ENCODE measurements around the gene AGPAT3. TPM values are rescaled to one million over a fixed set of nuclear protein-coding genes. Genes with fewer than 3 reads are reported as not detected.

The AGPAT3 gene
- total RNA-seq, 5 donors from 2014 or later (not counting 1 experiment from before 2014, with no cell fraction given): 48.4 to 77.2 (median 65.1) TPM

DNA sequence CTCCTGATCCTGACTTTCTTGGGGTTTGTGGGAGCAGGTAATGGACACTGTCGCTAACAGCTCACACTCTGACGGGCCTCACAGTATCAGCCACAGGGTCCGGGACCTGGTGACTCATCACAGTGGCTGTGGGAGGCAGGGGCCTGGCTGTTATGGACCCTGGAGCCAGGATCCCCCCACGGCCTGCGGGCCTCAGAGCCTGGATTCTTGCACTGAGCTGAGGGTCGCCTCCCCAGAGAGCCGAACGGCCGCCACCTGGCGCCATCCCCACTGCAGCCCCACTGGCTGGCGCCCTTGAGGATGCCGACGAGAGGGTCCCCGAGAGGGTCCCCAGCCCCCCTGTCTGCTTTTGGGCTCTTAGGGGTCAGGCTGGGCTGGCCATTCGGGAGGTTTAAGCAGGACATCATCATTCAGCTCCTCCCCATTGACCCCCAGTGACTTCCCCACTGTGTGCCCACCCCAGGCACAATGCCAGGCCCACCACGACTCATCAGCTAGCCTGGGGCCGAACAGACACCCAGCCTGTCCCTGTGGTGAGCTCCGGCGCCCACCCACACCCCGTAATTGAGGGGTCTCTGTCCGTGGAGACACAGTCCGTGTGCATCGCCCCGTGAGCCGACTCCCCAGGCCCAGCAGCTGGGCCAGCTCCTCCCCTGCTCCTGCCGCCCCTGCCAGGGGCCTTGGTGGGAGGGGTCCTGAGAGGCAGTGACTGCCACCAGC is 116.3 kb downstream of the AGPAT3 start:
- Histone ChIP-seq H3K4me1 (ENCODE audit: control insufficient read depth in 1 of 2, extremely low read depth in 1 of 2, insufficient read depth in 2 of 2, low read length in 2 of 2) (peaks cover 2 to 14% of the 10 kb centered on the region in 2 experiments), H3K27ac (ENCODE audit: low read length) (no peak overlapping the region), H3K27me3 (replicated peaks in 1 of 2; ENCODE audit: control insufficient read depth in 2 of 2, extremely low read depth in 1 of 2, insufficient read depth in 2 of 2, low read length in 1 of 2) (no peaks in the 10 kb centered on the region), H3K4me3 (ENCODE audit: control insufficient read depth in 1 of 2, extremely low read depth in 1 of 2, low read length in 1 of 2) (no peak overlapping the region), H3K9me3 (no peaks in the 10 kb centered on the region), H3K36me3 (ENCODE audit: control insufficient read depth in 2 of 2, extremely low read depth in 1 of 2, insufficient read depth in 1 of 2, low read length in 1 of 2) (peaks cover 10 to 31% of the 10 kb centered on the region in 2 donors)
- POLR2A ChIA-PET: interaction anchor here (0.5 to 0.6 kb wide), 2 partner anchors 60 to 338 kb away, joined by 3 to 4 read pairs; no protein-coding TSS in a partner anchor
- H3K27me3 Mint-ChIP-seq: no peaks in the 10 kb centered on the region
- H3K4me1 Mint-ChIP-seq: peaks cover 12 to 17% (median 15%) of the 10 kb centered on the region in 3 donors
- H3K27ac Mint-ChIP-seq: no peak overlapping the region
- H3K9me3 Mint-ChIP-seq: no peaks in the 10 kb centered on the region
- WGBS (ENCODE audit: insufficient coverage): 96% methylated on average over 26 of the region's 26 CpGs
- CTCF ChIA-PET: interaction anchor here in 1 of 2 donors (0.6 kb wide), 1 partner anchor 42 kb away, joined by 3 read pairs; no protein-coding TSS in a partner anchor
- H3K36me3 Mint-ChIP-seq: peaks cover 9% of the 10 kb centered on the region
- no peak overlapping the region for H3K4me3 Mint-ChIP-seq
- DNase-seq (no peak), ATAC-seq (replicated peaks in 1 of 4) (no peak)

DNA sequence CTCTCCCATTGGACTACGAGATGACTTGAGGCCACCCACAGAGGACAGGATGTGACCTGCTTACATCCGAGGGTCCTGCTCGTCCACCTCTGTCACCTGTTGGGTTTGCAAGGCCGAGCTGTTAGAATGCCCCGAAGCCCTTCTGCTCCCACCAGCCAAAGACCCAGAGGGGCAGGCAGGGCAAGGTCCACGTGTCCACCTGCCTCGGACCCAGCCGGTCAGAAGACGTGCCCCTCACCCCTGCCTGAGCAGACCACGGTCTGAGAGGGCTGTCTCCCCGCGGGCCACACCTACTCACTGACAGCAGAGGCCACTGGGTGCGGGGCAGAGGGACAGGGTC is 116.8 kb downstream of the AGPAT3 start:
- H3K27ac Mint-ChIP-seq: no peak overlapping the region
- Histone ChIP-seq H3K36me3 (ENCODE audit: control insufficient read depth in 2 of 2, extremely low read depth in 1 of 2, insufficient read depth in 1 of 2, low read length in 1 of 2) (peaks cover 10 to 31% of the 10 kb centered on the region in 2 donors), H3K9me3 (no peaks in the 10 kb centered on the region), H3K27me3 (replicated peaks in 1 of 2; ENCODE audit: control insufficient read depth in 2 of 2, extremely low read depth in 1 of 2, insufficient read depth in 2 of 2, low read length in 1 of 2) (no peaks in the 10 kb centered on the region), H3K4me3 (ENCODE audit: control insufficient read depth in 1 of 2, extremely low read depth in 1 of 2, low read length in 1 of 2) (no peak overlapping the region), H3K27ac (ENCODE audit: low read length) (no peak overlapping the region), H3K4me1 (ENCODE audit: control insufficient read depth in 1 of 2, extremely low read depth in 1 of 2, insufficient read depth in 2 of 2, low read length in 2 of 2) (peaks cover 3 to 14% of the 10 kb centered on the region in 2 experiments)
- DNase-seq (no peak), ATAC-seq (replicated peaks in 1 of 4) (no peak)
- H3K27me3 Mint-ChIP-seq: no peaks in the 10 kb centered on the region
- H3K36me3 Mint-ChIP-seq: peaks cover 9% of the 10 kb centered on the region
- CTCF ChIA-PET: no interaction called here
- POLR2A ChIA-PET: no interaction called here
- H3K4me3 Mint-ChIP-seq: no peak overlapping the region
- H3K4me1 Mint-ChIP-seq: peaks cover 16 to 22% (median 19%) of the 10 kb centered on the region in 3 donors
- WGBS (ENCODE audit: insufficient coverage): 93% methylated on average over 12 of the region's 13 CpGs
- no peaks in the 10 kb centered on the region for H3K9me3 Mint-ChIP-seq

DNA sequence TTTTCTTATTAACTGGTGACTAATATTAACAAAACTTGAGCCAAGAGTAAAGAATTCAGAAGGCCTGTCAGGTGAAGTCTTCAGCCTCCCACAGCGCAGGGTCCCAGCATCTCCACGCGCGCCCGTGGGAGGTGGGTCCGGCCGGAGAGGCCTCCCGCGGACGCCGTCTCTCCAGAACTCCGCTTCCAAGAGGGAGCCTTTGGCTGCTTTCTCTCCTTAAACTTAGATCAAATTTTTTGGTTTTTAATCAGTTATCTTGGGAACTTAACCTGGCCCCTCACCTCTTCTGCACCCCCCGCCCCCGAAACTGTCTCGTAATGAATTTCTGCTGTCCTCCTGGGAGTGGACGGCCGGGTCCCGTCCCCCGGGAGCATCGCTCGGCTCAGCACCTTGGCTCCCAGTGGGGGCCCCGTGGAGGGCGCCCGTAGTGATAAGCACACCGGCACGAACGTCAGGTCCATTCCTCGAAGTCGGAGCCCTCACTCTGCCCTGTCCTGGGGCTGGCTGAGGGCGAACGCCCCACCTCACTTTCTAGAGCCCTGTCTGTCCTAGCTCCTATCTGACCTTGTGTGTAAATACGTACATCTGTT is 117.6 kb downstream of the AGPAT3 start:
- ATAC-seq (replicated peaks in 1 of 4): no peak
- peaks cover 3 to 14% of the 10 kb centered on the region in 2 experiments for H3K4me1 ChIP-seq (ENCODE audit: control insufficient read depth in 1 of 2, extremely low read depth in 1 of 2, insufficient read depth in 2 of 2, low read length in 2 of 2)
- DNase-seq: no peak
- WGBS (ENCODE audit: insufficient coverage): 98% methylated on average over 25 of the region's 32 CpGs
- peaks cover 10 to 31% of the 10 kb centered on the region in 2 donors for H3K36me3 ChIP-seq (ENCODE audit: control insufficient read depth in 2 of 2, extremely low read depth in 1 of 2, insufficient read depth in 1 of 2, low read length in 1 of 2)
- ChIA-PET CTCF (no interaction called here), POLR2A (no interaction called here)
- Mint-ChIP-seq H3K9me3 (no peaks in the 10 kb centered on the region), H3K27me3 (no peaks in the 10 kb centered on the region), H3K4me1 (peaks cover 16 to 25% (median 19%) of the 10 kb centered on the region in 3 donors), H3K27ac (no peak overlapping the region), H3K36me3 (peaks cover 9% of the 10 kb centered on the region), H3K4me3 (no peak overlapping the region)
- H3K27me3 ChIP-seq (replicated peaks in 1 of 2; ENCODE audit: control insufficient read depth in 2 of 2, extremely low read depth in 1 of 2, insufficient read depth in 2 of 2, low read length in 1 of 2): no peaks in the 10 kb centered on the region
- H3K4me3 ChIP-seq (ENCODE audit: control insufficient read depth in 1 of 2, extremely low read depth in 1 of 2, low read length in 1 of 2): no peak overlapping the region
- no peaks in the 10 kb centered on the region for H3K9me3 ChIP-seq
- no peak overlapping the region for H3K27ac ChIP-seq (ENCODE audit: low read length)

DNA sequence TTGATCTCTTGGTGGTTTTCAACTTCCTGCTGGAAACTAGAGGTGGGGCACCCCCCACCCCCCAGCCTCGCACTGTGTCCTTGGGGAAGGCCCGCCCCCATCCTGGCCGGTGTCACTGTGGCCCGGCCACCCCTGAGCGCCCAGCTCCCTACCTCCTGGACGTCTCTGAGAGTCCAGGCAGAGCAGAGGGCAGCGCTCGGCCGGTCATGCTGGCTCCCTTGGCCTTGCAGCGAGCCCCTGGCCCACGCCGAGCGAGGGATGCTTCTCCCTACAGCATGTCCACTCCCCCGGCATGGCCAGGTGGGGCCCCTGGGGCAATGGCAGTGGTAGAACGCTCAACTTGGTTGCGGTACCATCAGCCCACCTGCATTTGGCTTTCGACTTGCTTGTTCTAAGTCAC is 118.4 kb downstream of the AGPAT3 start:
- H3K27ac Mint-ChIP-seq: no peak overlapping the region

DNA sequence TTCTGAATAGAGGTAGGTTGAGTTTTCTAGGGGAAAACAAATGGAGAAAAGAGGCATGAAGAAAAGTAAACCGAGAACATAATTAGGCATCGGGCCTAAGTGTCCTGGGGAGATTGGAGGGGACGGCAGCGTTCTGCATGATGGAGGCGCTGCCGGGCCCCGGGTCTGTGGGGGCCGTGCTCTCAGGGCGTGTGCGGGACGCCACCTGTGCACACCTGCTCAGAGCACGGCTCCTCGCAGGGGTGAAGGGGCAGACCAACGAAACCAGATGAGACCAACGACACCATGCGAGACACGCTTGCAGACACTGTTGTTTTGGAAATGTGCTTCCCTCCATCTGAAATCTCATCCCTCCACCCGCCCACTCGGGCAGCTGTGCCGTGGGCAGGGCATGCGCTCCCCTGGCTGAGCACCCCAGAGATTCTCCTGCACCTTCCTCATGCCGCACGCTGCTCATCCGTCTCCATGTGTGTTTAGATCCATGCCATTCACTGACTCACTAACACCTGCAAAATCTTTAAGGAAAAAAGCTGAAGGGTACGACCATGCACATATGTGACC is 118.9 kb downstream of the AGPAT3 start:
- POLR2A ChIA-PET: interaction anchor here in 1 of 2 donors (0.6 kb wide), 1 partner anchor 187 kb away, joined by 3 read pairs; no protein-coding TSS in a partner anchor
- H3K27ac Mint-ChIP-seq: no peak overlapping the region

More for the DNA sequence above, 118.4 kb downstream of the AGPAT3 start:
- H3K4me1 ChIP-seq (ENCODE audit: control insufficient read depth in 1 of 2, extremely low read depth in 1 of 2, insufficient read depth in 2 of 2, low read length in 2 of 2): peaks cover 3 to 14% of the 10 kb centered on the region in 2 experiments
- DNase-seq (no peak), ATAC-seq (replicated peaks in 1 of 4) (no peak)
- CTCF ChIA-PET: no interaction called here
- Mint-ChIP-seq H3K4me1 (peaks cover 16 to 25% (median 19%) of the 10 kb centered on the region in 3 donors), H3K4me3 (no peak overlapping the region), H3K9me3 (no peaks in the 10 kb centered on the region), H3K36me3 (peaks cover 9% of the 10 kb centered on the region), H3K27me3 (no peaks in the 10 kb centered on the region)
- no peak overlapping the region for H3K4me3 ChIP-seq (ENCODE audit: control insufficient read depth in 1 of 2, extremely low read depth in 1 of 2, low read length in 1 of 2)
- no peaks in the 10 kb centered on the region for H3K27me3 ChIP-seq (replicated peaks in 1 of 2; ENCODE audit: control insufficient read depth in 2 of 2, extremely low read depth in 1 of 2, insufficient read depth in 2 of 2, low read length in 1 of 2)
- H3K27ac ChIP-seq (ENCODE audit: low read length): no peak overlapping the region
- H3K9me3 ChIP-seq: no peaks in the 10 kb centered on the region
- 93% methylated on average over 15 of the region's 17 CpGs for WGBS (ENCODE audit: insufficient coverage)
- peaks cover 10 to 26% of the 10 kb centered on the region in 2 donors for H3K36me3 ChIP-seq (ENCODE audit: control insufficient read depth in 2 of 2, extremely low read depth in 1 of 2, insufficient read depth in 1 of 2, low read length in 1 of 2)
- POLR2A ChIA-PET: no interaction called here

DNA sequence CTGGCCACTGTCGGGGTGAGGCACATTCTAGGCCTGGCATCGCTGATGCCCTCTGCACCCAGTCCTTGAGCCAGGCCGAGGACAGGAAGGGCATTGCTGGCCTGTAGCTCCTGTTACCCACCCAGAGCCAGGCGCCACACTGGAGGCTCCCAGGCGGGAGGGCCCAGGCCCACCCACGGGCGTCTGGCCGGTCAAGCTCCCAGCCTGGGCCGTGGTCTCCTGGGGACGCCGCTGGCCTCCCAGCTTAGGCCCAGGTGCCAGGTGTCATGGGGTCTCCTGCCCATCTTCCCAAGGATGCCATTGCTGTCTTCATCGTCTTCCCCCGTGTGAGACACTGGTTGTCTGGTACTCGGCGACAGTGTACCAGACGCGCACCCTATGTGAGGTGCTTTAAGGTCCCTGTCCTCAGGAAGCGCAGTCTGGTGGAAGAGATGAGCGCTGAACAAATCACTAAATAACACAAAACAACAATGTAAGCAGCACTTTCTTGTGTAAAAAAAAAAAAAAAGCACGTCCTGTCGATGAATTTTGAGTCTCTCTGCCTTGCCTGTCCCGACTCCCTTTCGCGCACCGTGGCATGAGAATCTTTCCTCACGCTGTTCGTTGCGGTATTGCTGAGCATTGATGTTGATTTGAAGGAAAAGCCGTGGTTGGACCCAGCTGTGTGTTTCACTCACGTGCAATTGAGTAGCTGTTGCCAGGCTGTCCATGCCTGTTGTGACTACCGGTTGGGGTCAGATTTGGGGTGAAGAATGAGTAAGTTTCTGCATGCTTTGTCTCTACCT is 120.1 kb downstream of the AGPAT3 start:
- no peaks in the 10 kb centered on the region for H3K27me3 Mint-ChIP-seq
- ATAC-seq (replicated peaks in 1 of 4) (peak; percentile 6 to 63 (median 28)), DNase-seq (peak in 2 of 35 experiments; percentile 13 to 19)
- peak overlapping the region in 1 of 2 donors; percentile 11 for H3K4me3 ChIP-seq (ENCODE audit: control insufficient read depth in 1 of 2, extremely low read depth in 1 of 2, low read length in 1 of 2)
- peaks cover 3 to 14% of the 10 kb centered on the region in 2 experiments for H3K4me1 ChIP-seq (ENCODE audit: control insufficient read depth in 1 of 2, extremely low read depth in 1 of 2, insufficient read depth in 2 of 2, low read length in 2 of 2)
- peaks cover 5% of the 10 kb centered on the region for H3K36me3 Mint-ChIP-seq
- 88% methylated on average over 21 of the region's 31 CpGs for WGBS (ENCODE audit: insufficient coverage)
- peak overlapping the region in 1 of 3 donors; percentile 25 for H3K4me3 Mint-ChIP-seq
- POLR2A ChIA-PET: interaction anchor here in 1 of 2 donors (0.7 kb wide), 1 partner anchor 67 kb away, joined by 6 read pairs; no protein-coding TSS in a partner anchor
- H3K9me3 ChIP-seq: no peaks in the 10 kb centered on the region
- peak overlapping the region; percentile 29 to 74 for H3K27ac Mint-ChIP-seq
- CTCF ChIA-PET: interaction anchor here in 1 of 2 donors (0.6 to 0.7 kb wide), 2 partner anchors 13 to 292 kb away, joined by 3 to 4 read pairs; no protein-coding TSS in a partner anchor
- no peaks in the 10 kb centered on the region for H3K9me3 Mint-ChIP-seq
- no peaks in the 10 kb centered on the region for H3K27me3 ChIP-seq (replicated peaks in 1 of 2; ENCODE audit: control insufficient read depth in 2 of 2, extremely low read depth in 1 of 2, insufficient read depth in 2 of 2, low read length in 1 of 2)
- peaks cover 10 to 25% of the 10 kb centered on the region in 2 donors for H3K36me3 ChIP-seq (ENCODE audit: control insufficient read depth in 2 of 2, extremely low read depth in 1 of 2, insufficient read depth in 1 of 2, low read length in 1 of 2)
- H3K27ac ChIP-seq (ENCODE audit: low read length): no peak overlapping the region
- peaks cover 16 to 22% (median 19%) of the 10 kb centered on the region in 3 donors for H3K4me1 Mint-ChIP-seq

More for the DNA sequence above, 118.9 kb downstream of the AGPAT3 start:
- CTCF ChIA-PET: no interaction called here
- no peaks in the 10 kb centered on the region for H3K9me3 Mint-ChIP-seq
- H3K4me3 Mint-ChIP-seq: no peak overlapping the region
- H3K4me1 Mint-ChIP-seq: peaks cover 16 to 25% (median 19%) of the 10 kb centered on the region in 3 donors
- H3K9me3 ChIP-seq: no peaks in the 10 kb centered on the region
- H3K27ac ChIP-seq (ENCODE audit: low read length): no peak overlapping the region
- H3K27me3 Mint-ChIP-seq: no peaks in the 10 kb centered on the region
- H3K4me3 ChIP-seq (ENCODE audit: control insufficient read depth in 1 of 2, extremely low read depth in 1 of 2, low read length in 1 of 2): no peak overlapping the region
- ATAC-seq (replicated peaks in 1 of 4) (no peak), DNase-seq (no peak)
- H3K4me1 ChIP-seq (ENCODE audit: control insufficient read depth in 1 of 2, extremely low read depth in 1 of 2, insufficient read depth in 2 of 2, low read length in 2 of 2): peaks cover 3 to 14% of the 10 kb centered on the region in 2 experiments
- peaks cover 10 to 25% of the 10 kb centered on the region in 2 donors for H3K36me3 ChIP-seq (ENCODE audit: control insufficient read depth in 2 of 2, extremely low read depth in 1 of 2, insufficient read depth in 1 of 2, low read length in 1 of 2)
- no peaks in the 10 kb centered on the region for H3K27me3 ChIP-seq (replicated peaks in 1 of 2; ENCODE audit: control insufficient read depth in 2 of 2, extremely low read depth in 1 of 2, insufficient read depth in 2 of 2, low read length in 1 of 2)
- 85% methylated on average over 15 of the region's 25 CpGs for WGBS (ENCODE audit: insufficient coverage)
- peaks cover 9% of the 10 kb centered on the region for H3K36me3 Mint-ChIP-seq

Data from T-cell (primary cell).